SK-N-MC (cell line): ENCODE measurements around the gene TMEM123.

Experiments
- EZH2 ChIP-seq: fragments of 200-600 bp; sonication (generic); IDR thresholded peaks from one replicate; pipeline ENCODE4 v1.6.1; 2017; ENCODE audit warnings: antibody characterized with exemption
- FOXP2 ChIP-seq: optimal IDR thresholded peaks from 2 replicates; pipeline ENCODE3; 2011; ENCODE audit warnings: mild to moderate bottlenecking, moderate library complexity; ENCODE audit not compliant: insufficient read depth; ENCODE audit errors: extremely low read length, control extremely low read depth

DNA sequence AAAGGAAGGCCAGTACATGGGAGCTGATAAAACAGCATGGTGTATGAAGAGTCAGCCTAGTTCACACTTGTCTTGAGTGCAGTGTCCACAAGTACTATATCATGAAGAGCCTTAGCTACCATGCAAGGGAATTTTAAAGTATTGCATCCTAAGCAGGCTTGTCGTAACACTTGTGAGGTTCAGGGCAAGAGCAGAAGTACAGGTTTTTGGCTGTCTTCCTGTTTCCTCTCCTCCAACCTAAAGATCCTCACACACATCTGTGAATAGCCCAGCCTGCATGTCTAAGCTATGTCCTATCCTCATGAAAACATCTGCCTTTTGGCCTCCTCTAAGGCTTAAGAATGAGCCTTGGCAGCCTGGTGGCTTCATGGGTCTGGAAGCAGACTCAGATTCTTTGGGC lies 34.6 kb upstream of the TMEM123 start:
- TF ChIP-seq EZH2 (no peak), FOXP2 (no peak)
